ENCODE measurements around the gene NME2. TPM values are rescaled to one million over a fixed set of nuclear protein-coding genes. Genes with fewer than 3 reads are reported as not detected.

The NME2 gene
- total and polyA plus RNA-seq, 2 of the 8 experiments (the other 6 are each of a cell fraction or from before 2014, with no cell fraction given): 827 to 929 TPM

GRCh38 chr17:51142597-51142996, 23.6 kb upstream of the NME2 start:
- no peaks in the 10 kb centered on the region for H3K79me2 ChIP-seq (ENCODE audit: control insufficient read depth in 1 of 2, insufficient read depth in 2 of 2, low read length in 2 of 2)
- POLR2A ChIA-PET (ENCODE audit: partially characterized antibody): interaction anchor here (0.9 to 1.3 kb wide), 4 partner anchors 9 to 32 kb away, joined by 3 to 5 read pairs (median 3); partner anchors contain the start of gene SPAG9
- H3K79me1 ChIP-seq (ENCODE audit: low read depth, low read length): no peaks in the 10 kb centered on the region
- H2AFZ ChIP-seq (ENCODE audit: low read length): no peak overlapping the region
- no peak overlapping the region for H4K91ac ChIP-seq (replicated peaks; ENCODE audit: insufficient read length, low read length)
- FAIRE-seq: no peak
- H3K9me3 ChIP-seq (ENCODE audit: insufficient read depth in 2 of 2, low read depth in 1 of 2, low read length in 1 of 2): no peaks in the 10 kb centered on the region
- H2BK5ac ChIP-seq (ENCODE audit: low read depth, low read length): no peak overlapping the region
- no peak overlapping the region for H2BK15ac ChIP-seq (ENCODE audit: low read length)
- H3K36me3 ChIP-seq (ENCODE audit: control insufficient read depth in 2 of 4, insufficient read depth in 4 of 4, low read length in 3 of 4): no peaks in the 10 kb centered on the region
- no peak overlapping the region for H3K14ac ChIP-seq (ENCODE audit: insufficient read length)
- no peaks in the 10 kb centered on the region for H3K27me3 ChIP-seq (replicated peaks in 1 of 4; ENCODE audit: control insufficient read depth in 3 of 4, extremely low read depth in 1 of 4, insufficient read depth in 3 of 4, low read length in 3 of 4)
- H3K4ac ChIP-seq (replicated peaks; ENCODE audit: insufficient read length, low read depth, low read length): no peak overlapping the region
- H3K23me2 ChIP-seq (ENCODE audit: low read depth, low read length): no peaks in the 10 kb centered on the region
- no peak overlapping the region for H4K8ac ChIP-seq (ENCODE audit: extremely low read depth, insufficient read depth, low read length)
- no peak overlapping the region for H2BK12ac ChIP-seq (ENCODE audit: low read depth, low read length)
- no peak overlapping the region for H2BK120ac ChIP-seq (replicated peaks; ENCODE audit: low read depth, low read length)
- no peak overlapping the region for H2BK20ac ChIP-seq (ENCODE audit: low read length)
- no peak overlapping the region for H3K9ac ChIP-seq (replicated peaks in 1 of 4; ENCODE audit: extremely low read depth in 1 of 4, low read depth in 3 of 4, low read length in 3 of 4)
- no peak overlapping the region for H3K4me2 ChIP-seq (ENCODE audit: insufficient read depth in 1 of 2, low read depth in 2 of 2, low read length in 2 of 2)
- H2AK5ac ChIP-seq (ENCODE audit: low read depth, low read length): no peak overlapping the region
- H3K18ac ChIP-seq (ENCODE audit: extremely low read depth, low read length): no peak overlapping the region
- H3K27ac ChIP-seq (ENCODE audit: low read depth, low read length): no peak overlapping the region
- DNase-seq (ENCODE audit: low read depth in 1 of 2, low spot score in 2 of 2): no peak
- H3K4me1 ChIP-seq (replicated peaks in 1 of 4; ENCODE audit: control insufficient read depth in 3 of 4, insufficient read depth in 4 of 4, low read length in 3 of 4): 0 out of 7 replicates have a peak, but pooled peaks cover 0 to 2% (median 0%) of the 10 kb centered on the region in 4 experiments
- WGBS, 2 experiments (ENCODE audit: extremely low coverage in 1 of 2, insufficient coverage in 1 of 2, insufficient read length in 1 of 2, insufficient replicate concordance in 2 of 2, low coverage in 1 of 2, low lambda C conversion rate in 2 of 2, missing lambda C conversion rate in 1 of 2): 98% methylated on average over 2 of the region's 2 CpGs; no CpG with 5 or more reads in 1 of the 2 experiments
- no peak overlapping the region for H4K5ac ChIP-seq (ENCODE audit: insufficient read length, low read depth, low read length)
- H3K56ac ChIP-seq (replicated peaks; ENCODE audit: insufficient read length, low read depth, low read length): no peak overlapping the region
- H3K23ac ChIP-seq (ENCODE audit: insufficient read length): no peak overlapping the region
- CTCF ChIA-PET (ENCODE audit: partially characterized antibody): interaction anchor here (1.5 to 1.6 kb wide), 2 partner anchors 26 to 141 kb away, joined by 3 read pairs; no protein-coding TSS in a partner anchor
- no peaks in the 10 kb centered on the region for H4K20me1 ChIP-seq (replicated peaks in 1 of 2; ENCODE audit: control insufficient read depth in 1 of 2, insufficient read depth in 2 of 2, low read length in 2 of 2)
- H3K4me3 ChIP-seq (ENCODE audit: extremely low read depth in 1 of 4, insufficient read depth in 2 of 4, low read depth in 3 of 4, low read length in 4 of 4): no peak overlapping the region
- TF ChIP-seq POLR2A (IDR thresholded peaks at IDR 0.05; ENCODE audit: control extremely low read depth in 1 of 2, low read depth in 2 of 2, low read length in 2 of 2): no peak
- no peak for TF ChIP-seq ASH2L (IDR thresholded peaks at IDR 0.05; ENCODE audit: low read length)
- TF ChIP-seq EZH2 (IDR thresholded peaks at IDR 0.05; ENCODE audit: low read depth, low read length, severe bottlenecking): no peak
- no peak for TF ChIP-seq FOSL1 (IDR thresholded peaks at IDR 0.05; ENCODE audit: insufficient read depth, low read depth, low read length)
- no peak for TF ChIP-seq TAF1 (IDR thresholded peaks at IDR 0.05; ENCODE audit: low read depth, low read length)
- TF ChIP-seq, protein P1, sequence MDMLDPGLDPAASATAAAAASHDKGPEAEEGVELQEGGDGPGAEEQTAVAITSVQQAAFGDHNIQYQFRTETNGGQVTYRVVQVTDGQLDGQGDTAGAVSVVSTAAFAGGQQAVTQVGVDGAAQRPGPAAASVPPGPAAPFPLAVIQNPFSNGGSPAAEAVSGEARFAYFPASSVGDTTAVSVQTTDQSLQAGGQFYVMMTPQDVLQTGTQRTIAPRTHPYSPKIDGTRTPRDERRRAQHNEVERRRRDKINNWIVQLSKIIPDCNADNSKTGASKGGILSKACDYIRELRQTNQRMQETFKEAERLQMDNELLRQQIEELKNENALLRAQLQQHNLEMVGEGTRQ (IDR thresholded peaks at IDR 0.05; ENCODE audit: low read length): no peak
- TF ChIP-seq JUND (IDR thresholded peaks at IDR 0.05; ENCODE audit: low read length): no peak
- no peak for TF ChIP-seq CTBP2 (IDR thresholded peaks at IDR 0.05; ENCODE audit: borderline replicate concordance, insufficient read depth, insufficient read length, low read length)
- TF ChIP-seq YY1 (IDR thresholded peaks at IDR 0.05; ENCODE audit: low read depth, low read length): no peak
- TF ChIP-seq CTCF (IDR thresholded peaks at IDR 0.05; ENCODE audit: control extremely low read depth in 1 of 3, insufficient read depth in 1 of 3, low read depth in 1 of 3, low read length in 3 of 3): no peak
- TF ChIP-seq KDM1A (IDR thresholded peaks at IDR 0.05; ENCODE audit: borderline replicate concordance, low read length): no peak

Measured in H1 (cell line).